Ammon's horn (tissue), 1 donor: Measurements from ENCODE around the gene CAV2.

Experiments
- DNase-seq: peaks from one replicate; pipeline ENCODE4 v3.0.0-alpha.2; 2016; ENCODE audit warnings: low spot score

Gene CAV2

GRCh38 chr7:116547347-116547746, 47.8 kb downstream of the CAV2 start:
- no peak for DNase-seq

GRCh38 chr7:116548506-116548905, 49.0 kb downstream of the CAV2 start:
- no peak for DNase-seq

GRCh38 chr7:116549370-116549769, 49.8 kb downstream of the CAV2 start:
- DNase-seq = no peak

- no peak for DNase-seq
Observed at GRCh38 chr7:116551692-116552091, 52.2 kb downstream of the CAV2 start.

- no peak for DNase-seq
Observed at GRCh38 chr7:116552602-116553001, 53.1 kb downstream of the CAV2 start.

- DNase-seq = no peak
Observed at GRCh38 chr7:116553168-116553964, 53.8 kb downstream of the CAV2 start.

- DNase-seq = no peak
Observed at GRCh38 chr7:116554436-116554835, 54.9 kb downstream of the CAV2 start.

GRCh38 chr7:116554911-116555310, 55.4 kb downstream of the CAV2 start:
- no peak for DNase-seq

- DNase-seq = no peak
Observed at GRCh38 chr7:116557066-116557585, 57.6 kb downstream of the CAV2 start.

- DNase-seq = no peak
Observed at GRCh38 chr7:116557901-116558300, 58.4 kb downstream of the CAV2 start.
